B cell (primary cell): Measurements from ENCODE around the gene CREM. TPM values are rescaled to one million over a fixed set of nuclear protein-coding genes. Genes with fewer than 3 reads are reported as not detected.

ENCODE experiments used
- ATAC-seq: fragments of 200-7000 bp; cut with Tn5 transposase; one replicate; pipeline ENCODE4 v1.10.0; 2021; ENCODE audit warnings: low read depth, mild to moderate bottlenecking, moderate number of reproducible peaks, moderate library complexity
- CTCF ChIA-PET: fragments of 350-600 bp; sonication (Branson Sonifier 250); formaldehyde crosslinking; loops from one replicate; lab custom pipeline; 2021; ENCODE audit warnings: antibody characterized with exemption, inconsistent platforms; lab: Charles Lee
- POLR2A ChIA-PET: fragments of 350-600 bp; sonication (Branson Sonifier 250); formaldehyde crosslinking; loops from one replicate; lab custom pipeline; 2021; ENCODE audit warnings: antibody characterized with exemption; lab: Charles Lee
- DNase-seq: peaks from one replicate; pipeline ENCODE4 v3.0.0; 2013
- H2AFZ ChIP-seq: 2 replicates; pipeline ENCODE4 v1.6.1; 2012; ENCODE audit warnings: mild to moderate bottlenecking, low read depth, low read length; ENCODE audit not compliant: insufficient read depth, poor library complexity, severe bottlenecking
- H3K27ac ChIP-seq, 2 donors: 1 replicate in 1 of 2; 2 replicates in 1 of 2; pipeline ENCODE4 v1.5.1; 2012 to 2013; ENCODE audit warnings: low read length in 2 of 2, mild to moderate bottlenecking in 2 of 2, moderate library complexity in 1 of 2
- H3K27me3 ChIP-seq, 4 experiments: fragments of 200-600 bp in 1 of 4; sonication (generic) in 1 of 4; replicated peaks in 1 of 4; 1 replicate in 2 of 4; 2 replicates in 2 of 4; pipeline versions ENCODE4 v1.6.1 to v1.7.0; 2013 to 2016; ENCODE audit warnings: low read length in 3 of 4, mild to moderate bottlenecking in 2 of 4, mixed read lengths in 1 of 4, moderate library complexity in 1 of 4; ENCODE audit not compliant: insufficient read depth in 4 of 4, control insufficient read depth in 3 of 4; ENCODE audit errors: control extremely low read depth in 1 of 4
- H3K36me3 ChIP-seq, 2 experiments: replicated peaks in 1 of 2; 1 replicate in 1 of 2; 2 replicates in 1 of 2; pipeline versions ENCODE4 v1.6.1 to v1.7.1; 2013; ENCODE audit warnings: low read length in 1 of 2; ENCODE audit not compliant: insufficient read depth in 2 of 2, control insufficient read depth in 1 of 2; ENCODE audit errors: control extremely low read depth in 1 of 2, extremely low read depth in 1 of 2
- H3K4me1 ChIP-seq, 2 donors: fragments of 200-600 bp in 1 of 2; sonication (generic) in 1 of 2; 1 replicate in 1 of 2; 2 replicates in 1 of 2; pipeline versions ENCODE4 v1.5.1 to v1.6.1; 2013 to 2017; ENCODE audit warnings: low read length in 2 of 2; ENCODE audit not compliant: control insufficient read depth in 2 of 2, insufficient read depth in 2 of 2
- H3K4me2 ChIP-seq: replicated peaks from 2 replicates; pipeline ENCODE3; 2012; ENCODE audit warnings: mild to moderate bottlenecking, low read depth, low read length; ENCODE audit not compliant: poor library complexity, severe bottlenecking
- H3K4me3 ChIP-seq, 5 experiments: fragments of 200-600 bp in 1 of 5; sonication (generic) in 1 of 5; 1 replicate in 3 of 5; 2 replicates in 2 of 5; pipeline versions ENCODE4 v1.5.1 to v1.7.0; 2011 to 2016; ENCODE audit warnings: low read length in 4 of 5, mild to moderate bottlenecking in 4 of 5, low read depth in 2 of 5, control low read depth in 1 of 5, moderate library complexity in 1 of 5; ENCODE audit not compliant: insufficient read depth in 1 of 5; ENCODE audit errors: control extremely low read depth in 1 of 5, extremely low read depth in 1 of 5
- H3K79me2 ChIP-seq: fragments of 200-600 bp; sonication (generic); one replicate; pipeline ENCODE4 v1.6.0; 2016; ENCODE audit warnings: low read length; ENCODE audit not compliant: control insufficient read depth, insufficient read depth
- H3K9ac ChIP-seq: fragments of 200-600 bp; sonication (generic); 2 replicates; pipeline ENCODE4 v1.6.1; 2017; ENCODE audit warnings: mild to moderate bottlenecking, low read length, moderate library complexity
- H3K9me3 ChIP-seq, 3 donors: one replicate each; pipeline versions ENCODE4 v1.6.1 to v1.7.1; 2013; ENCODE audit warnings: low read length in 2 of 3; ENCODE audit not compliant: control insufficient read depth in 2 of 3, insufficient read depth in 1 of 3; ENCODE audit errors: control extremely low read depth in 1 of 3
- H4K20me1 ChIP-seq: 2 replicates; pipeline ENCODE4 v1.6.0; 2012; ENCODE audit warnings: mild to moderate bottlenecking, low read length; ENCODE audit not compliant: insufficient read depth, control insufficient read depth, poor library complexity, severe bottlenecking
- H3K27ac Mint-ChIP-seq: one replicate; pipeline ENCODE4 v1.8.0; 2021; ENCODE audit warnings: mixed read lengths
- H3K27me3 Mint-ChIP-seq: one replicate; pipeline ENCODE4 v1.8.0; 2021; ENCODE audit warnings: mixed read lengths
- H3K4me1 Mint-ChIP-seq: one replicate; pipeline ENCODE4 v1.8.0; 2021; ENCODE audit warnings: mixed read lengths
- H3K4me3 Mint-ChIP-seq: one replicate; pipeline ENCODE4 v1.8.0; 2021; ENCODE audit warnings: mixed read lengths
- H3K9me3 Mint-ChIP-seq: one replicate; pipeline ENCODE4 v1.8.0; 2022; ENCODE audit warnings: mixed read lengths; ENCODE audit not compliant: insufficient read depth
- CTCF ChIP-seq: fragments of 200-600 bp; IDR thresholded peaks from one replicate; pipeline ENCODE4 v1.8.0; 2022; ENCODE audit warnings: antibody characterized with exemption, mild to moderate bottlenecking
- EZH2 ChIP-seq: IDR thresholded peaks from 2 replicates; pipeline ENCODE4 v1.6.1; 2012; ENCODE audit warnings: borderline replicate concordance, low read depth, mild to moderate bottlenecking, moderate library complexity, low read length; ENCODE audit not compliant: insufficient read depth, poor library complexity, severe bottlenecking
- WGBS: methylation state at CpG from one replicate; pipeline ENCODE4 v1.1.5; 2013; ENCODE audit warnings: missing lambda C conversion rate; ENCODE audit not compliant: insufficient coverage; 5-methylcytosine and 5-hydroxymethylcytosine counted together
- intact Hi-C: fragments of 100-400 bp; cut with micrococcal nuclease; formaldehyde crosslinking; loops from one replicate; pipeline ENCODE4 v1.10.0; 2022
- polyA plus RNA-seq: library from polyadenylated mRNA; depleted of rRNA; stranded (reverse); fragments of >200 nt; gene quantifications from 2 replicates; pipeline ENCODE4 v1.2.3, GENCODE V29; 2012
- total RNA-seq, 2 donors: library from RNA; stranded (reverse); fragments of 120-200 nt in 1 of 2; gene quantifications; 1 replicate in 1 of 2; 2 replicates in 1 of 2; pipeline versions ENCODE4 v1.2.3 to v1.2.4, GENCODE V29; 2013 to 2022

CREM gene
- total and polyA plus RNA-seq, 2 donors (not counting 1 experiment from before 2014, with no cell fraction given) = 7.3 to 94.6 TPM

GRCh38 chr10:35200487-35200886 lies 73.8 kb downstream of the CREM start:
- ATAC-seq (no peak), DNase-seq (no peak)
- Histone ChIP-seq H3K4me1 (peaks cover under 1 to 5% of the 10 kb centered on the region in 2 donors), H4K20me1 (no peaks in the 10 kb centered on the region), H3K27me3 (no peaks in the 10 kb centered on the region), H3K4me2 (no peak overlapping the region), H3K9me3 (no peaks in the 10 kb centered on the region), H2AFZ (no peak overlapping the region), H3K9ac (no peak overlapping the region), H3K79me2 (no peaks in the 10 kb centered on the region), H3K27ac (no peak overlapping the region), H3K36me3 (no peaks in the 10 kb centered on the region), H3K4me3 (no peak overlapping the region)
- H3K27me3 Mint-ChIP-seq = no peaks in the 10 kb centered on the region
- no peak overlapping the region for H3K27ac Mint-ChIP-seq
- intact Hi-C loops = no loop called here
- peaks cover 16% of the 10 kb centered on the region for H3K4me1 Mint-ChIP-seq
- ChIA-PET POLR2A (interaction anchor here (0.6 kb wide), 1 partner anchor 111 kb away, joined by 3 read pairs; no protein-coding TSS in a partner anchor), CTCF (interaction anchor here (0.7 to 1.2 kb wide), 3 partner anchors 17 to 81 kb away, joined by 3 read pairs; no protein-coding TSS in a partner anchor)
- no peak overlapping the region for H3K4me3 Mint-ChIP-seq
- WGBS = 100% methylated on average over 1 of the region's 1 CpG
- H3K9me3 Mint-ChIP-seq = no peaks in the 10 kb centered on the region
- TF ChIP-seq EZH2 = no peak
- TF ChIP-seq CTCF = no peak

- Histone ChIP-seq H3K9me3 (no peaks in the 10 kb centered on the region), H3K9ac (no peak overlapping the region), H3K27ac (no peak overlapping the region), H3K4me1 (peaks cover 0 to 3% of the 10 kb centered on the region in 2 donors), H3K27me3 (no peaks in the 10 kb centered on the region), H2AFZ (no peak overlapping the region), H3K79me2 (no peaks in the 10 kb centered on the region), H3K4me2 (no peak overlapping the region), H3K4me3 (no peak overlapping the region), H4K20me1 (no peaks in the 10 kb centered on the region), H3K36me3 (no peaks in the 10 kb centered on the region)
- no peak for DNase-seq
- Mint-ChIP-seq H3K4me3 (no peak overlapping the region), H3K4me1 (peaks cover 10% of the 10 kb centered on the region), H3K27me3 (no peaks in the 10 kb centered on the region), H3K9me3 (no peaks in the 10 kb centered on the region), H3K27ac (no peak overlapping the region)
- 100% methylated on average over 3 of the region's 4 CpGs for WGBS
- ChIA-PET CTCF (interaction anchor here (0.7 to 1.1 kb wide), 2 partner anchors 46 to 81 kb away, joined by 3 read pairs; no protein-coding TSS in a partner anchor), POLR2A (no interaction called here)
- intact Hi-C loops = no loop called here
- no peak for ATAC-seq
- TF ChIP-seq CTCF (no peak), EZH2 (no peak)
These were observed 74.6 kb downstream of the CREM start for GRCh38 chr10:35201234-35201633.
